HG03565 (cell line): ENCODE data around the gene LYRM9.
"Not testable (repeated sequence)": the region's sequence is repeated elsewhere in the genome, so short reads cannot be mapped to it uniquely, and the experiment has no call there.

Experiments
- ATAC-seq: cut with Tn5 transposase; IDR thresholded peaks from one replicate; pipeline ENCODE4 v1.9.1; 2021; ENCODE audit warnings: mild to moderate bottlenecking, moderate library complexity; ENCODE audit not compliant: unreplicated experiment

The LYRM9 gene

GRCh38 chr17:27892866-27893769 lies at the start of gene LYRM9:
TSS of gene LYRM9 (minus strand) at chr17:27893365. CDS start at chr17:27882694, 10,671 bp downstream.
- ATAC-seq = peak; percentile 89

- ATAC-seq = no peak
Observed at GRCh38 chr17:27940503-27941428, 47.6 kb upstream of the LYRM9 start.

- no peak for ATAC-seq
Observed at GRCh38 chr17:27939474-27940465, 46.6 kb upstream of the LYRM9 start.

- no peak for ATAC-seq
Observed at GRCh38 chr17:27938864-27939263, 45.7 kb upstream of the LYRM9 start.

GRCh38 chr17:27938241-27938640 lies 45.1 kb upstream of the LYRM9 start:
- ATAC-seq = no peak

- ATAC-seq = no peak
Observed at GRCh38 chr17:27937025-27937546, 43.9 kb upstream of the LYRM9 start.

GRCh38 chr17:27930000-27930399 lies 36.8 kb upstream of the LYRM9 start:
- no peak for ATAC-seq

GRCh38 chr17:27928587-27928986 lies 35.4 kb upstream of the LYRM9 start:
- no peak for ATAC-seq

- no peak for ATAC-seq
Observed at GRCh38 chr17:27927781-27928180, 34.6 kb upstream of the LYRM9 start.

GRCh38 chr17:27921599-27921998 lies 28.4 kb upstream of the LYRM9 start:
- ATAC-seq = no peak

- ATAC-seq = no peak
Observed at GRCh38 chr17:27921077-27921476, 27.9 kb upstream of the LYRM9 start.

- no peak for ATAC-seq
Observed at GRCh38 chr17:27920569-27920968, 27.4 kb upstream of the LYRM9 start.

- no peak for ATAC-seq
Observed at GRCh38 chr17:27919079-27919478, 25.9 kb upstream of the LYRM9 start.

GRCh38 chr17:27918498-27918897 lies 25.3 kb upstream of the LYRM9 start:
- no peak for ATAC-seq

- no peak for ATAC-seq
Observed at GRCh38 chr17:27917000-27917399, 23.8 kb upstream of the LYRM9 start.

GRCh38 chr17:27915709-27916108 lies 22.5 kb upstream of the LYRM9 start:
- ATAC-seq = no peak

GRCh38 chr17:27914382-27914781 lies 21.2 kb upstream of the LYRM9 start:
- no peak for ATAC-seq

- no peak for ATAC-seq
Observed at GRCh38 chr17:27912964-27913363, 19.8 kb upstream of the LYRM9 start.

- ATAC-seq = not testable (repeated sequence)
Observed at GRCh38 chr17:27912299-27912698, 19.1 kb upstream of the LYRM9 start.

GRCh38 chr17:27907976-27908558 lies 14.9 kb upstream of the LYRM9 start:
- no peak for ATAC-seq
